ENCODE data around the gene NACC2.

The NACC2 gene

GRCh38 chr9:136011703-136012496 is 83.2 kb downstream of the NACC2 start:
- no peaks in the 10 kb centered on the region for H3K4me1 ChIP-seq
- no peak overlapping the region for H3K4me2 ChIP-seq (ENCODE audit: low read length)
- no peak for TF ChIP-seq CTCF (IDR thresholded peaks at IDR 0.05)
- no peaks in the 10 kb centered on the region for H3K27me3 ChIP-seq (ENCODE audit: control insufficient read depth, insufficient read depth, low read length)
- no peak overlapping the region for H3K4me3 ChIP-seq (ENCODE audit: low read depth, low read length)
- no peak overlapping the region for H3K9ac ChIP-seq
- no peak overlapping the region for H2AFZ ChIP-seq
- H3K79me2 ChIP-seq, result no peaks in the 10 kb centered on the region
- no peaks in the 10 kb centered on the region for H3K9me3 ChIP-seq (ENCODE audit: control insufficient read depth, low read length)
- H3K27ac ChIP-seq, result peak overlapping the region; percentile 59
- no peaks in the 10 kb centered on the region for H3K36me3 ChIP-seq (ENCODE audit: control insufficient read depth, insufficient read depth, low read length)

GRCh38 chr9:136011376-136011702 is 83.8 kb downstream of the NACC2 start:
- Histone ChIP-seq H2AFZ (no peak overlapping the region), H3K4me3 (ENCODE audit: low read depth, low read length) (no peak overlapping the region), H3K4me1 (no peaks in the 10 kb centered on the region), H3K27ac (peak overlapping the region; percentile 59), H3K9ac (no peak overlapping the region), H3K36me3 (ENCODE audit: control insufficient read depth, insufficient read depth, low read length) (no peaks in the 10 kb centered on the region), H3K9me3 (ENCODE audit: control insufficient read depth, low read length) (no peaks in the 10 kb centered on the region), H3K27me3 (ENCODE audit: control insufficient read depth, insufficient read depth, low read length) (no peaks in the 10 kb centered on the region), H3K79me2 (no peaks in the 10 kb centered on the region), H3K4me2 (ENCODE audit: low read length) (no peak overlapping the region)
- no peak for TF ChIP-seq CTCF (IDR thresholded peaks at IDR 0.05)

- no peaks in the 10 kb centered on the region for H3K9me3 ChIP-seq (ENCODE audit: control insufficient read depth, low read length)
- TF ChIP-seq CTCF (IDR thresholded peaks at IDR 0.05), result no peak
- H3K27ac ChIP-seq, result peak overlapping the region; percentile 54
- H3K9ac ChIP-seq, result no peak overlapping the region
- no peaks in the 10 kb centered on the region for H3K27me3 ChIP-seq (ENCODE audit: control insufficient read depth, insufficient read depth, low read length)
- H3K36me3 ChIP-seq (ENCODE audit: control insufficient read depth, insufficient read depth, low read length), result no peaks in the 10 kb centered on the region
- H3K4me2 ChIP-seq (ENCODE audit: low read length), result no peak overlapping the region
- no peaks in the 10 kb centered on the region for H3K79me2 ChIP-seq
- H2AFZ ChIP-seq, result no peak overlapping the region
- H3K4me3 ChIP-seq (ENCODE audit: low read depth, low read length), result no peak overlapping the region
- H3K4me1 ChIP-seq, result no peaks in the 10 kb centered on the region
Observed at GRCh38 chr9:136010615-136011361, 84.3 kb downstream of the NACC2 start.

GRCh38 chr9:136010176-136010575 is 84.9 kb downstream of the NACC2 start:
- no peaks in the 10 kb centered on the region for H3K36me3 ChIP-seq (ENCODE audit: control insufficient read depth, insufficient read depth, low read length)
- no peaks in the 10 kb centered on the region for H3K9me3 ChIP-seq (ENCODE audit: control insufficient read depth, low read length)
- H2AFZ ChIP-seq, result no peak overlapping the region
- no peak for TF ChIP-seq CTCF (IDR thresholded peaks at IDR 0.05)
- no peak overlapping the region for H3K4me2 ChIP-seq (ENCODE audit: low read length)
- no peaks in the 10 kb centered on the region for H3K79me2 ChIP-seq
- H3K4me1 ChIP-seq, result no peaks in the 10 kb centered on the region
- no peak overlapping the region for H3K9ac ChIP-seq
- H3K27ac ChIP-seq, result peak overlapping the region; percentile 54
- H3K27me3 ChIP-seq (ENCODE audit: control insufficient read depth, insufficient read depth, low read length), result no peaks in the 10 kb centered on the region
- no peak overlapping the region for H3K4me3 ChIP-seq (ENCODE audit: low read depth, low read length)

All from parathyroid adenoma (tissue), 2 donors.